Psoas muscle (tissue), 8 donors: ENCODE measurements around the gene LUC7L3. TPM values are rescaled to one million over a fixed set of nuclear protein-coding genes. Genes with fewer than 3 reads are reported as not detected.

ENCODE experiments used
- ATAC-seq, 4 donors: fragments of 200-7000 bp; cut with Tn5 transposase; one replicate each; pipeline ENCODE4 v1.9.1; 2020; ENCODE audit warnings: moderate library complexity in 3 of 4, mild to moderate bottlenecking in 2 of 4
- DNase-seq, 2 donors: peaks; one replicate each; pipeline ENCODE4 v3.0.0-alpha.2; 2020
- H3K27ac ChIP-seq: fragments of 200-600 bp; one replicate; pipeline ENCODE4 v1.8.0; 2022
- H3K27me3 ChIP-seq, 3 donors: fragments of 200-600 bp in 1 of 3; one replicate each; pipeline versions ENCODE4 v1.6.1 to v1.8.0; 2013 to 2022; ENCODE audit warnings: low read length in 2 of 3, mild to moderate bottlenecking in 2 of 3, moderate library complexity in 1 of 3; ENCODE audit not compliant: insufficient read depth in 3 of 3
- H3K36me3 ChIP-seq, 2 donors: fragments of 200-600 bp in 1 of 2; one replicate each; pipeline versions ENCODE4 v1.6.1 to v1.8.0; 2013 to 2022; ENCODE audit warnings: low read depth in 1 of 2, mild to moderate bottlenecking in 1 of 2, moderate library complexity in 1 of 2; ENCODE audit not compliant: insufficient read depth in 1 of 2
- H3K4me1 ChIP-seq: fragments of 200-600 bp; one replicate; pipeline ENCODE4 v1.8.0; 2022
- H3K4me3 ChIP-seq: fragments of 200-600 bp; one replicate; pipeline ENCODE4 v1.8.0; 2022; ENCODE audit warnings: mild to moderate bottlenecking
- H3K9me3 ChIP-seq: fragments of 200-600 bp; one replicate; pipeline ENCODE4 v1.8.0; 2022
- WGBS, 3 donors: extraction: QIAGEN DNeasy Blood & Tissue Kit; methylation state at CpG; one replicate each; pipeline versions ENCODE4 v1.1.6 to v1.1.7; 2013; 5-methylcytosine and 5-hydroxymethylcytosine counted together
- intact Hi-C, 2 donors: fragments of 100-400 bp; cut with DNase I; formaldehyde crosslinking; loops; one replicate each; pipeline versions ENCODE4 v1.11.0 to v1.14.2; 2022
- polyA plus RNA-seq, 3 donors: library from polyadenylated mRNA; stranded (reverse); fragments of 200-250 nt; gene quantifications; one replicate each; pipeline ENCODE4 v1.2.3, GENCODE V29; 2013
- total RNA-seq, 4 donors: library from RNA; stranded (reverse); fragmentation: NEBNext Ultra II Directional in 2 of 4; extraction: Animal tissue kit (Norgen Biotek cat#: 25700) in 2 of 4; gene quantifications; one replicate each; pipeline versions ENCODE4 v1.2.1 to v1.2.4, GENCODE V29; 2021 to 2023
- TF ChIP-seq, protein P1 (sequence below): fragments of 200-600 bp; IDR thresholded peaks from one replicate; pipeline ENCODE4 v1.8.0; 2022; ENCODE audit warnings: antibody characterized with exemption
- donor health status: healthy with polysubstance abuse.
- donor health status: DM: no; HTN: no; CAD: no; lungs with moderate emphysema.
- donor health status: Bipolar disorder and iron deficiency.
- donor health status: healthy.
- donor health status: DM: yes; HTN: yes; CAD: no.
- donor health status: DM: no; HTN: no; CAD: no.
- donor health status: DM: no; HTN: no; CAD: no.
- donor health status: DM: yes; HTN: yes; CAD: no.

LUC7L3 gene
- total and polyA plus RNA-seq, 7 donors = 25.4 to 108 (median 49.2) TPM

GRCh38 chr17:50792132-50792531 is 72.7 kb downstream of the LUC7L3 start:
- Histone ChIP-seq H3K9me3 (no peaks in the 10 kb centered on the region), H3K27me3 (no peaks in the 10 kb centered on the region), H3K4me3 (no peak overlapping the region), H3K4me1 (no peaks in the 10 kb centered on the region), H3K27ac (no peak overlapping the region), H3K36me3 (no peaks in the 10 kb centered on the region)
- no peak for DNase-seq
- no peak for ATAC-seq
- intact Hi-C loops = loop anchor here in 1 of 2 donors (5.0 kb wide), 1 partner anchor 35 kb away; no protein-coding TSS in a partner anchor
- WGBS, 3 donors = 80 to 82% (median 81%) methylated on average over 7 of the region's 7 CpGs
- TF ChIP-seq, protein P1, sequence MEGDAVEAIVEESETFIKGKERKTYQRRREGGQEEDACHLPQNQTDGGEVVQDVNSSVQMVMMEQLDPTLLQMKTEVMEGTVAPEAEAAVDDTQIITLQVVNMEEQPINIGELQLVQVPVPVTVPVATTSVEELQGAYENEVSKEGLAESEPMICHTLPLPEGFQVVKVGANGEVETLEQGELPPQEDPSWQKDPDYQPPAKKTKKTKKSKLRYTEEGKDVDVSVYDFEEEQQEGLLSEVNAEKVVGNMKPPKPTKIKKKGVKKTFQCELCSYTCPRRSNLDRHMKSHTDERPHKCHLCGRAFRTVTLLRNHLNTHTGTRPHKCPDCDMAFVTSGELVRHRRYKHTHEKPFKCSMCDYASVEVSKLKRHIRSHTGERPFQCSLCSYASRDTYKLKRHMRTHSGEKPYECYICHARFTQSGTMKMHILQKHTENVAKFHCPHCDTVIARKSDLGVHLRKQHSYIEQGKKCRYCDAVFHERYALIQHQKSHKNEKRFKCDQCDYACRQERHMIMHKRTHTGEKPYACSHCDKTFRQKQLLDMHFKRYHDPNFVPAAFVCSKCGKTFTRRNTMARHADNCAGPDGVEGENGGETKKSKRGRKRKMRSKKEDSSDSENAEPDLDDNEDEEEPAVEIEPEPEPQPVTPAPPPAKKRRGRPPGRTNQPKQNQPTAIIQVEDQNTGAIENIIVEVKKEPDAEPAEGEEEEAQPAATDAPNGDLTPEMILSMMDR = no peak

DNA sequence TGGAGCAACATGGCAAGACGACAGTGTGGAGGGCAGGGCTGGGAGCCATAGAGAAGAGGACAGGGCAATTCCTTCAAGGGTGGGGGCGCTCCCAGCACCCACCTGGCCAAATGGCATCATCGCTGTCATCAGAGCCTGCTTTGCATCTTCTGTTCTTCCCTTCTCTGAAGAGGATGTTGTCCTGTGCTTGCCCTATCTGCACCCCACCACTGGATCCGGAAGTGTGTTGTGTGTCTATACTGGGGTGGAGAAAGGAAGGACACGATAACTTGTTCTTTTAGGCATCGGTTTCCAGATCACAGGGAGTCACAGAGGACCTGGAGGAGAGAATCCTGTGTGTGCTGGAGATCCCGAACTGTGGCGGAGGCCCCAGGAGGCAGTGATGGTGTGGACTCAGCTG is 73.6 kb downstream of the LUC7L3 start:
- TF ChIP-seq, protein P1 = no peak
- no peak overlapping the region for H3K4me3 ChIP-seq

GRCh38 chr17:50794361-50794760 is 75.0 kb downstream of the LUC7L3 start:
- H3K4me1 ChIP-seq = no peaks in the 10 kb centered on the region
- ATAC-seq = no peak
- H3K9me3 ChIP-seq = no peaks in the 10 kb centered on the region
- no peaks in the 10 kb centered on the region for H3K27me3 ChIP-seq
- H3K27ac ChIP-seq = no peak overlapping the region
- TF ChIP-seq, protein P1 = no peak
- WGBS, 3 donors = 69 to 82% (median 76%) methylated on average over 6 of the region's 6 CpGs
- DNase-seq = no peak
- no peaks in the 10 kb centered on the region for H3K36me3 ChIP-seq
- intact Hi-C loops = loop anchor here in 1 of 2 donors (5.0 kb wide), 1 partner anchor 33 kb away; no protein-coding TSS in a partner anchor
- no peak overlapping the region for H3K4me3 ChIP-seq

More for the DNA sequence above, 73.6 kb downstream of the LUC7L3 start:
- no peaks in the 10 kb centered on the region for H3K27me3 ChIP-seq
- intact Hi-C loops = loop anchor here in 1 of 2 donors (5.0 kb wide), 1 partner anchor 34 kb away; no protein-coding TSS in a partner anchor
- H3K9me3 ChIP-seq = no peaks in the 10 kb centered on the region
- ATAC-seq = no peak
- no peak for DNase-seq
- no peak overlapping the region for H3K27ac ChIP-seq
- WGBS, 3 donors = 93 to 94% (median 94%) methylated on average over 8 of the region's 8 CpGs
- no peaks in the 10 kb centered on the region for H3K4me1 ChIP-seq
- H3K36me3 ChIP-seq = no peaks in the 10 kb centered on the region

DNA sequence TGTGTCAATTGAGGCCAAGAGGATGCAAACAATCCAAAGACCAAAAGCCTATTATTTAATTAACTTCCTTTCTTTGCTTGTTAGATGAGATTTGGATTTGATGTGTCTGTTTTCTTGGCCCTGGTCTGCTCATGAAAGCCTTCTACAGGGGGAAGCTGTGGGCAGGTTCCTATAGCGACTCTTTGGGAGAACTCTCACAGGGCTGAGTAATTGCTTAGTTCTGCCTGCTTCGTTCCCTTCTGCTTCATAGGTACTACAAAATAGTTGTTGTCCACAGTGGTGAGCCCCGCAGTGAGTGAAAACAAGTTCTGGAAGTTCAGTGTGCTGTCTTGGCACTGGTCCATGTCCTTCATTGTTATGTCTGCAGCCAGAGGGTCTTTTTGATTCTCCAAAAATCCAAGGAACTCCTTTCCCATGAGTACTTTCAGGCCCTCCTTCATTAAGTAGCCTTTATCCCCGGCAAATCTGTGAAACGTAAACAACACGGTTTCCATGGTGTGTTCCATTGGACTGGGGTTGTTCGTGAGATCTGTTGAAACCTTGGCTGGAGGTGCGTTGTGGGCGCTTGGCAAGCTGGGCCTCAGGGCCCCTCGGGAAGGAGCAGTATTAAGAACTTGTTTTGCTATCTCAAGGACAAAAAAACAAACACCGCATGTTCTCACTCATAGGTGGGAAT is 77.9 kb downstream of the LUC7L3 start:
- Histone ChIP-seq H3K4me1 (no peaks in the 10 kb centered on the region), H3K36me3 (no peaks in the 10 kb centered on the region), H3K4me3 (no peak overlapping the region), H3K9me3 (no peaks in the 10 kb centered on the region), H3K27me3 (no peaks in the 10 kb centered on the region), H3K27ac (no peak overlapping the region)
- DNase-seq (no peak), ATAC-seq (no peak)
- 44 to 49% (median 49%) methylated on average over 11 of the region's 11 CpGs for WGBS, 3 donors
- TF ChIP-seq, protein P1 = no peak
- intact Hi-C loops = loop anchor here in 1 of 2 donors (5.0 kb wide), 1 partner anchor 40 kb away; the partner anchor contains the start of gene WFIKKN2
